Kidney glomerular epithelial cell (primary cell): ENCODE measurements around the gene SH3RF3.
A peak's percentile ranks its signal among the peaks of the same experiment; 100 is the strongest.

ENCODE experiments used
- DNase-seq: peaks from one replicate; lab custom pipeline; 2025; lab: John Stamatoyannopoulos, UW

Gene SH3RF3

DNA sequence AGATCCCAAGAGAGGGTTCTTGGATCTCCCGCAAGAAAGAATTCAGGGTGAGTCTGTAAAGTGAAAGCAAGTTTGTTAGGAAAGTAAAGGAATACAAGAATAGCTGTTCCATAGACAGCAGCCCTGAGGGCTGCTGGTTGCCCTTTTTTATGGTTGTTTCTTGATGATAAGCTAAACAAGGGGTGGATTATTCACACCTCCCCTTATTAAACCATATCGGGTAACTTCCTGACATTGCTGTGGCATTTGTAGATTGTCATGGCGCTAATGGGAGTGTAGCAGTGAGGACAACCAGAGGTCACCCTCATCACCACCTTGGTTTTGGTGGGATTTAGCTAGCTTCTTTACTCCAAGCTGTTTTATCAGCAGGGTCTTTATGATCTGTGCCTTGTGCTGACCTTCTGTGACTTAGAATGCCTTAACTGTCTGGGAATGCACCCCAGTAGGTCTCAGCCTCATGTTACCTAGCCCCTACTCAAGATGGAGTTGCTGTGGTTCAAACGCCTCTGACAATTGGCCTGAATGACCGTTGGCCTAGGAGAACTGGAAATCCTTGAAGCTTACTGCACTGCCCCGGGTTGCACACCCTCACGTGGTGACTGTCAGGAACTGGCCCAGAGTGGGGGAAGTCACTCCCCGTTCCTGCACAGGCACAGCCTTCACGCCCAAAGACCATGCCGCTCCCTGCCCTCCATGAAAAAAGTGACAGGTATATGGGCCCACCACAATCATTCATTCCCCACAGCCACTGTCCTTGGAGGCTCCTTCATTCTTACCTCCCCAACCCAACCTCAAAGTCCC, 347.8 kb downstream of the SH3RF3 start:
- DNase-seq = no peak

DNA sequence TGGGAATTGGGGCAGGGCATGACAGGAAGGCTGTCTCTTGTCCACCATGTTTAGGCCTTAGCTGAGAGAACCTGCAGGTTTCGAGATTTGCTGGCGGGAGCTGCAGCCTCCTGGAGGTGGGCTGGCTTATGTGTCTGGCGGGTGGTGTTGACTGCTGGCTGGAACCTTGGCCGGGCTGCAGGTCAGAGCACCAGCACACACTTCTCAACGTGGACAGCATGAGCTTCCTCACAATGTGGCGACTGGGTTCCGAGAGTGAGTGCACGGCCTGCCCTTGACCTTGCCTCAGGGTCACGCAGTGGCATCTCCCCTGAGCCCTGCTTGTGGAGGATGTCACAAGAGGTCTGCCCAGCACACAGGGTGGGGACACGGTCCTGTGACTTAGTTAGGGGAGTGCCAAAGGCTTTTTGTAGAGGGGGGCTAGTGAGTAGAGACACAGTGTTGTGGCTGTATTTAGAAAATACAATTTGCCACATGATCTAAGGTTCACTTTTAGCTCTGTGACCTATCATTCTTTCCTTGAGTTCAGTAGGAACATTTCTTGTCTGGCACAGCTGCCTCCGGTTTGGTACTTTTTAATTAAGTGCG, 350.0 kb downstream of the SH3RF3 start:
- no peak for DNase-seq

DNA sequence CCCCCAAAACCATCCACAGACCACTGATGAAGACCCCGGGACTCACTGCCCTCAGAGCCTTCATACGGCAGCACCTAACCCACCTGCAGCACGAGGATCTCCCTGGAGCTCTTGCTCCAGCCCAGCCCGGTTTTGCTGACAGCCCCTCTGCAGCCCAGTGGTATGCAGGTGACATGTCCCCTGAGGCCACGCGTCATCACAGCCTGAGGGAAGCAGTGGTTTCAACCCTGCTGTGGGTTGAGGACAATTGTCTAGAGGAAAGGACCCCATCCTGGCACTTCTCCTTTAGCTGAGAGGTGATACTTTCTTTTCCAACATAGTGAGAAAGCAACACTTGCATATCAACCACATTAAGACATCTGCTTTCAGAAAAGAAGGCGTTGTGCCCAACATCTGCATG, 350.8 kb downstream of the SH3RF3 start:
- DNase-seq = no peak

DNA sequence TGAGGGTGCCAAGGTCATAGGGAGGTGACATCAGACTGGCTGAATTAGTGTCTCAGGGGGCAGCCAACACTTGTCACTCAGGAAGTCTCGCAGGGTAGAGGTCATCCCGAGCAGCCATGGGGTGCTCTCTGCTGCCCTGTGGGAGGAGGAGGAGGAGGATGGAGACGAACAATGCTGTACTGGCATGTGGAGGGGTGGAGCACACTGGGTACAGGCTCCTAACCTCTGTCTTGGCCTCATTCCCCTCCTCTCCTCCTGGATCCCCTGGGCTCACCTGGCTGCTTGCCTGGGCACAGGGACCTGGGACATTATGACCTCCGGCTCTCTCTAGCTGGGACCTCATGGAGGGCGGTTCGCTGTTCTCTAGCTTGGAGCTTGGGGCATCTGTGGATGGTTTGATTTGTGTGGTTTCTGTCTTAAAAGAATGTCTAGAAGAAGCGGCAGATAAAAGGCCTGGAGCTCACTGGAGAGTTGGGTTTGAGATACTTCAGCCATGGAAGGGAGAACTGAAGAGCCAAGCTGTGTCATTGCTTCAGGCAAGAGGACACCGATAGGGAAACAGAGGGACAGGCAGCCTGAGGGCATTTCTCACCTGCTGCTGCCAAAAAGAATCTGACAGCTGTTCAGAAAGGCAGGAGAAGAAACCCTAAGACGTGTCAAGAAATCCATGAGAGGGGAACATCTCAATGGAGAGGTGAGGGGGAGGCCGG, 351.6 kb downstream of the SH3RF3 start:
- DNase-seq = no peak

DNA sequence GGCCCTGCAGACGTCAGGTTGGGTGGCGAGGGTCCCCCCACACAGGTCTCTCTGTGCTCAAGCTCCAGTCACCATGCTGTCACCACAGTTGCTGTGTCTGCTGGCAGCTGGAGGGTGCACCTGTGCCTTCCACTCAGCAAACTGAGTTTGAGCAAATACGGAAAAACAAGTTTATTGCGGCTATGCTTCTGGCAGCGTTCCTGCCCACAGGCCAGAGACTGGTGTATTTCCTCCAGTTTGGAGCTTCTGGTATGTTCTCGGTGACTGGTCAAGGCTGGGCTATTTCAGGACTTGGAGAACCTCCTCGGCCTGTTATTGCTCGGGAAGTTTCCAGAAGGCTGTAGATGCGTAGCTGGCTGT, 352.2 kb downstream of the SH3RF3 start:
- DNase-seq = no peak

DNA sequence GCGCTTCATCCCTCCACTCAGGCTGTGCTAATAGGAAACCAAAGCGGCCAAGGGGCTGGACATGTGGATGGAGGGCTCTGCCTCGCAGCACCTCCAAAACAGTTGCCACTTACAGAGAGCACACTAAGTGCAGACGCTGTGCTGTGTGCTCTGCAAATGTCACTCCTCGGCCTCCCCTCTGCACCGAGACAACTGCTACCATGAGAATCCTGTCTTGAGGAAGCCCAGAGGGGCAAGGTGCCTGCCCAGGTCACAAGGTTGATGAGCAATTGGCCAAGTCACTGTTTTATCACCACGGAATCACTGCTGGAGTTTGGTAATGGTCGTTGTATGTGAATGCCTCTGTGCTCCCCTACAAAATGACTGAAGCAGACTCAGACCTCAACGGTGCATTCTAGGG, 352.6 kb downstream of the SH3RF3 start:
- no peak for DNase-seq

DNA sequence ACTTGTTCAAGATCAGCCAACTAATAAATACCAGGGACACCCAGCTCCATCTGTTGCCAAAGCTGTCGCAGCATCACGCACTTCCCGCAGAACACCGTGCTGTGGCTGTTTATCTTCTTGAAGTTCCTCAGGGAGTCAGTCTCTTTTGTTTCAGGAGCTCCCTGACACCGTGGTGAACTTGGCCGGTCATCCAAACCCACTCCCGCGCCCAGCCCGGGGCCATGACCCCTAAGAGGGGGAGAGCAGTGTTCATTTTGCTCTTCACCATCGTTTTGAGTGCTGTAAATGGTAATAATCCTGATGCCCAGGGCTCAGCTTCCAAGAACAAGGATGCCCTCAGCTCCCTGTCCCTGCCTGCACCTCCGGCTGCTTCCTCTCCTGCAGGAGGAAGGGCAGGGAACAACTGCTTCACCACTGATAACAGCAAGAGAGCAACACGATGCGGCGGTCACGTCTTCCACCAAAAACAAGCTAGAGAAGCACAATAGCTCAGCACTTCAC, 353.4 kb downstream of the SH3RF3 start:
- DNase-seq = no peak

DNA sequence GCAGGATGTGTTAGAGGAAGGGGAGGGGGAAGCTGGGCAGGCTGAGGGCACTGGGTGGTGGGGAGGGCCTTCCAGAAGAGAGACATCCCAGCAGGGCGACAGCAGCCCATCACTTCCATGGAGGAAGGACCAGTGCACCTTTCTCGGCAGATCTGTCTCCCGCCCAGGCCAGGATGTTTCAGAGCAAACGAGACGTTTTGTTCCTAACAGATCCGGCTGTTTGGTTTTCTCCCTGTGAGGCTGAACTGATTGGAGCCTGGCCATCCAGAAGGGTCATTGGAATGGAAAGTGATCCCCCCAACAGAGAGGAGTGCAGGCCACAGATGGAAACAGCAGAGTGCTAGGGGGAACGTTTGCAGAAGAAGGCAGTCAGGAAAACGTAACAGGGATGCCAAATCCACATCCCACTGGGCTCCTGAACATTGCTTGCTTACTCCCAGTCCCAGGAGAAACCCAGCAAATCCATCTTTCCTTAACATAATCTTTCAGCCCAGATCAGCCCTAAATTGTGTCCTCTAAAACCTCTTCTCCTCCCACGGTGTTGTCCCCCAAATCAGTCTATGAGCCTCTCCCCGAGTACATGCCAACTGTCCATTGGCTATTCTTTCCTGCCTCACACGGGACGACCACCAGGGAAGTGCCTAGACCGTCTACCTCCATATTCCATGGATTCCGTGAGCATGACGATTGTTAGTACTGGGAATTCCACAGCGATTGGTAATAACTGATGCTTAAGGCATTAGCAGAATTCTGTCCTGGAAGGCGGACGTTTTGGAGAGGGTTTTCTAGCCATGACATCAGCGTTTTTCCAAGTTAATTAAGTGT, 357.9 kb downstream of the SH3RF3 start:
- DNase-seq = peak; percentile 31

DNA sequence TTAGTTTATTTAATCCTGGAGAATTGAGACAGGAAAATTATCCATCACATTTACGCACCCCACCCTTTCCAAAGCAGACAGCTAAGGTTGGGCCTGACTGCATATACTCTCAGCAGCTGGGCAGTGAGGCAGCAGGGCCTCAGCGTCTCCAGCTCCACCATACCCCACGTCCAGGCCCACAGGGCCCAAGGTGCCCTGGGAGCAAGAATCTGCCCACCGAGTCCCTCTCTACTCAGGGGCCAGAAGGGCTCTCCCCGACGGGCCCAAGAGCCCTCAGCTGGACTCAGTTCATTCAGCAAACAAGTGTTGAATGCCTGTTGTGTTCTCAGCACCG, 358.5 kb downstream of the SH3RF3 start:
- DNase-seq = no peak

DNA sequence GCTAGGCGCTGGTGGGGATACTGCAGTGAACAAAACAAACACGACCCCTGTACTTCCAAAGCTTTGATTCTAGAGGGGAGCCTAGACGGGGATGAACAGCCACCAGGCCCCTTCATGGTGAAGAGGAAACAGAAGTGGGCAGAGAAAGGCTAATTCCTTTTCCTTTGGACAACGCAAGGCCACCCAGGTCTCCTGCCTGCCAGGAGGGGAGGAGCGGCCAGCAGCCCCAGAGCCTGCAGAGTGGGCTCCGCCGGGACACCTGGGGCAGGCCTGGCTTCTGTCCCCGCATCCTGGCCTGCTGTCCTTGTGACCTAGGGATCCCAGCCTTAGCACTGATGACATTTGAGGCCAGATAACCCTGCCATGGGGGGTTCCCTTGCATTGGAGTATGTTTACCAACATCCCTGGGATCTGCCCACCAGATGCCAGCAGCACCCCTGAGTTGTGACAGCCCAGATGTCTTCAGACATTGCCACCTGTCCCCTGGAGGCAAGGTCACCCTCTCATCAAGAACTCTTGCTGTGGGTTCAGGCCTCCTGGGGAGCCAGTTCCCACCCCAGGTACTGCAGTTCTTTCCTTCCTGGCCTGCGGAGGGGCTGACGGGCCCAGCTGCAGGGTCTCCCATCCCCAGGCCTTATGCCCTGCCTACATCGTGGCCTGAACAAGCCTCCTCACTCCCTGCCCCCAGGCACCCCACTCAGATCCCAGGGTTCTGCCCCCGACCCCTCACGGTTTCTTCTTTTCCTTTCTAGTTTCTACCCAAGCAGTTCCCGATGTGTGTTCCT, 359.1 kb downstream of the SH3RF3 start:
- DNase-seq = no peak

DNA sequence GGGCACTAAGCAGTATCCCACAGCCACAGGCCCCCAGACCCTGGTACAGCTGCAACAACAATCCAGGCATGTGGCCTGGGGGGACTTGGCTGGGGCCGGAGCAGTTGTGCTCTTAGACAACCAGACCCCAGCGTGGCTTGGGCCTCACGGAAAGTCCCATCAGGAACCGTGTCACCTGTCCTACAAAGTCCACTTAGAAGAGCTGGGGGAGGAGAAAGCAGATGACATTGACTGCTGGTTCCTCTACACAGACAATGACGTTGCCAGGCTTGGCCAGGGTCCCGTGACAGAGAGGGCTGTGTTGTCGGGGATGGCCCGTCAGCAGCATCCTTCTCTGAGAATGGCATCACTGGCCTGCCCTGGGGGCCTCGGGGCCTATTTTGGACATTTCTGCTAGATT, 360.3 kb downstream of the SH3RF3 start:
- no peak for DNase-seq

DNA sequence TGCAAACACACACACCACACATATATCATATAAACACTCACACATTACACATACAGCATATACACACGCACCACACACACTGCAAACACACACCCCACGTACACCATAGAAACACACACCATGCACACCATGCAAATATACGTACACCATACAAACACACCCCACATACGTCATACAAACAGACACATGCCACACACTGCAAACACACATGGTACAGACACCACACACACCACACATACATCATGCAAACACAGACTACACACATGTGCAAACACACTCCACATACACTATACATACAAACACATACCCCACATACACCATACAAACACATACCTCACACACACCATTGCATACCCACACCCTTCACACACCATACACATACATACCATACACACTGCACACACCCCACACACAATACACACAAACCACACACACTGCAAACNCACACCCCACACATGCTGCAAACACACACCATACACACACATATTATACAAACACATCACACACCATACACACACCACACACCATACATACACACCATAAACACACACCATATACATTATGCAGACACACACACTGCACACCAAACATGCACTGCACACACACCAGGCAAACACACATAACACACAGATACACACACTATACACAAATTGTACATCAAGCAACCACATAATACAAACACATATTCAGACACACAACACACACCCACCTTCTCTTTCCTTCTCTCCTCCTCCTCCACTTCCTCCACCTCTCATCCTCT, 364.4 kb downstream of the SH3RF3 start:
- DNase-seq = no peak

DNA sequence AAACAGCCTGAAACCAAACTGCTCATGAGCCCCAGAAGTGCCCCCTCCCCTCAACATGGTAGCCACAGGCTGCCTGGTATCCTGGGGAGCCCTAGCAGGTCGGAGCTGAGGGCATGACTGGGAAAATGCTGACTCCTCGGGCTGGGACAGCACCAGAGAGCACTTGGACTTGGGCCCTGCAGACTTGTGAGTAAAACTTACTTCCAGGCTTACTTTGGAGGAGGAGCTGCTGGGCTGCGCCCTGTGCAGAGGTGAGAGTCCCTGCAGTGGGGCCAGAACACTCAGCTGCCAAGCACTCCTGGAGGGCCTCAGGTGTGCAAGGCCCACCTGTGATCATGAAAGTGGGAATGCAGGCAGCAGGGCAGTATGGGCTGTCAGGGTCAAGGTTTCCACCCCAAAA, 365.3 kb downstream of the SH3RF3 start:
- no peak for DNase-seq

DNA sequence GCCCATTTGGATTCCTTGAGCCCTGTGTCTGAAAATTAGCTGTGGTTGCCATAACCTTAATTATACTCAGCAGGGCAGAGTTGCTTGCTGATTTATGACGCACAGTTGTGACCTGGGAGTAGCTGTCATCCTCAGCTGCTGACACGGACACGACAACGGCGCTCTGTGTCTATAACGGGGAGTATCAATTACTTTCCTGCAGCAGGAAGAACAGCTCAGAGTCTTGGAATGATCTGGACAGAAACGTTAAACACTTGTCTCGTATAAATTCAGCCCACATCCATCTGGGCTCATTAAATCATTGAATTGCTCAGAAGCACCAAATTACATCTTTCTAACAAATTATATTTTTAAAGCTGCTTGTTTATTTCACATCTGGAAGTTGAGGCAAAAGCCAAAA, 368.5 kb downstream of the SH3RF3 start:
- DNase-seq = no peak

DNA sequence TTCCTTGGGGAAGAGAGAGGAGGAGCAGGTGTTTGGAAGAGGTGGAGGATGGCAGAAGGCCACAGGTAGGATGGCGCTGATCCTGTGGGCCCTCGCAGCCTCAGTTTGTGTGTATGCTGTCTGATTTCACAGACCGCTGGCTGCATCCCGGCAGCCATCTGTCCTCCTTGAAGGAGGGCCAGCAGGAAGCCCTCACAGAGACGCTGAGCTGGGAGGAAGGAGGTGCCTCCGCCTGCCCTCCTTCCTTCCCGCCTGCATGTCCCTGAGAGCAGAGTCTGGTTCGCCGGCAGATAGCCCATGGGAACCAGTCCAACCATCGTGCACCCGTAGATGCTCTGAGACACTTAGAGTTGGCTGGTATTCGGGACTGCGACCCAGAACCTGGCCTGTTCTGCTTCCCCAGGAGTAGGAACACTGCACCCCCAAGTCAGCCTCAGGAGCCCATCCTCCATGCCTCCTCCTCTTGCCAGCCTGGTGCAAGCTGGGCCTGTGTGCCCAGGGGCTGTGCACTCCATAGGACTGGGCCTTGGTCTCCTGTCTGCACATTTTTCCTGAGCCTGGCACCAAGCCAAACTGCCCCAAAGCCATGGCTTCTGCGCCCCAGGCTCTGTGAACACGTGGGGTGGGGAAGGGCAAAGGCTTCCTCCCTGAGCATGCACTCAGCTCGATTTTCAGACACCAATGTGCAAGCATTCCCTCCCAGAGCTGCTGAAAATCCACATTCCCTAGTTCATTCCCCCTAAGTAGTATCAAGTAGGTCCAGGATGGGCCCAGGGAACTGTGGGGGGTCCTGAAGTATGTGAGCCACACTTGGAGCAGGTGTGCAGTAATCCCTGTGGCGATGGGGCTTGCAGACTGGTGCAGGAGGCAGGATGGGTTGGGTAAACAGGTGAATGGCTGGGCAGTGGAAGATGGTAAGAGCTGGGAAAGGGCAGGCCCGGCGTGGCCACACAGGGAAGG, 369.2 kb downstream of the SH3RF3 start:
- DNase-seq = no peak

DNA sequence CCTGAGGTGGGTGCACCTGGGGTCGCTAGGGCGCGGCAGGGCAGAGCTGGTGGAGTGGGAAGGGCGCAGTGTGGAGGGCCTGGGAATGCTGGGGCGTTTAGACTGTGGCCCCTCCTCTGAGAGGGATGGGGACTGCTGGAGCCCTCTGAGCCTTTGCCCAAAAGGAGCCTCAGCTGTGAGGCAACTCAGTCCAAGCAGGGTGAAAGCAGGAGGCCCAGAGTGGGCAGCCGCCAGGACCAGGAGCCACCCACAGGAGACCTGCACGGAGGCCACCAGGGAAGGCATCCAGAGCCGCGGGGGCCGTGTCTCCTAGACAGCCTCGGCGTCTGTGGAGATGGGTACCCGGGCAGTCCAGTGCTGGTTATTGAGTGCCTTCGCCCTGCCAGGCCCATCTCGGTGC, 369.9 kb downstream of the SH3RF3 start:
- DNase-seq = no peak

DNA sequence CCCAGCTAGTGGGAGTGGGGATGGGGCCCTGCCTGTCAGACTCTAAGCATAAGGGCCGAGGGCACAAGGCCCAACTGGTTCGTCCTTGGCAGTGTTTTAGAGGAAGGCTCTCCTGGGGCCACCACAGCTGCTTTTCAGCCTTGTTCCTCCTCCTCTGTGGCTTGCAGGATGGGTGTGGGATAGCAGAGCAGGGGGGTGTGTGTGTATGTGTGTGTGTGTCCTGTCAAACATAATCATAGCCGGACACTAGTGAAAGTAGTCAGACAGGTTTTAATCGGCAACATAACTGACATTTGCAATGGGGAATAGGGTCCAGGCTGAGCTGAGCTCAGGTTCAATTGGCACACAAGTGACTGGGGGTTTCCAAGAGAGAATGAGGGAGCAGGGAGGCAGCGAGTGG, 370.6 kb downstream of the SH3RF3 start:
- DNase-seq = no peak

DNA sequence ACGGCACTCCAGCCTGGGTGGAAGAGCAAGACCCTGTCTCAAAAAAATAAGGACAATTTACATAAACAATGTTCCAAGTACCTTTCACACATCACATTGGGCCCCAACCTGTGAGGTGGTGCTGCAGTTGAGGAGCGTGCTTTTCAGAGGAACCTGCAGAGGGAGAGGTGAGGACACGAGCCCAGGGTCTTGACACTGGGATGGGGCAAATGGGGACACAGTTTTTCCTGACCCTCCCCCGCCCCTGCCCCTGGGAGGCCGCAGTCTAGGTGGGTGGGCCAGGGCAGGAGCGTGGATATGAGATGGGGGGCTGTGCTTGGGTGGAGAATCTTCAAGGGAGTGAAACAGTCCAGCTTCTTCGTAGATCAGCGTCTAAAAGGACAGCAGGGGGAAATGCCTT, 371.9 kb downstream of the SH3RF3 start:
- no peak for DNase-seq

DNA sequence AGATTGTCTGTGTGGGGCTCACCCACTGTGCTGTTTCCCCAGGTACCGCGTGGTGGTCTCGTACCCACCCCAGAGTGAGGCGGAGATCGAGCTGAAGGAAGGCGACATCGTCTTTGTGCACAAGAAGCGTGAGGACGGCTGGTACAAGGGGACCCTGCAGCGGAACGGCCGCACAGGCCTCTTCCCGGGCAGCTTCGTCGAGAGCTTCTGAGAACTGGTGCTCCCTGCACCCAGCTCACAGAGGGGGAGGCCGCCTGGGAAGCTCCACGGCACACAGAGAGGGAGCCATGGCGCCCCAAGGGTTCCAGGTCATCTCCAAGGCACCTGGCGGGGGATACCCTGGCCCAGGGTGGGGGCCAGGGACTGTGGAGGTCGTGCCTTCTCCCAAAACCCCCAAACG, 372.5 kb downstream of the SH3RF3 start:
- no peak for DNase-seq

DNA sequence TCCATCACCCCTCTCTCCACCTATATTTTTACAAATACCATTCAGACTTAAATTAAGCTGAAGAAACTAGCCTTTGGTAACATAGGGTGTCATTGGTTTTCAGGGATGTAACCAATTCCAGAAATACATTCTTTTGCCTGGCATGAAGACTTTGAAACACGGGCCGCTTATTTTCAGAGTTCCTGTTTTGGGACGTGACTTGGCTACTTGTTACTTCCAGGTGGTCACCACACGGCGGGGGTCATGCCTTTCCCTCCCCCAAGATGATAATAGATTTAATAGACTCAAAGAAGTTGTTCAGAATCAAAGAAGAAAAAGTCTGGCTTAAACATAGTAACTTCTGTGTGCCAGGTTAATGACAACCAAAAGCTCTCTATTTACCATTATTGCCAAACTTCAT, 374.2 kb downstream of the SH3RF3 start:
- DNase-seq = no peak
